ENCODE measurements around the gene CRISPLD2.

DNA sequence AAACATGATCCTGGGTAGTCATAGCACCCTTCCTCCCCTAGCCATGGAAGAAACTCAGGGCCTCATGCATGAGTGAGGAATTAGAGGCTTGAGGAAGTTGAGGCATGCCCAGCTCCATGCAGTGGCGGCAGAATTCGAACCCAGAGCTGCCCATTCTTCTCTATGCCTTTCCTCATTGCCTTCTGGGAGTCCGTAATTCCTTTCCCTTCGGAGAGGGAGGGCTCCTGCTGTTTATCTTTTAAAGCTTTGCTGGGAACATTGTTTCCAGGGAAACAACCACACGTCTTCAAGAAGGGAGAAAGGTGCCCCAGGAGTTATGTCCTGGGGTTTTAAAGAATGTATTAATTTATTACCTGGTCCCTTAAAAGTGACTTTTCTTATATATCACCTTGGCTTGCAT is 8.5 kb downstream of the CRISPLD2 start:
- TF ChIP-seq, protein P1, sequence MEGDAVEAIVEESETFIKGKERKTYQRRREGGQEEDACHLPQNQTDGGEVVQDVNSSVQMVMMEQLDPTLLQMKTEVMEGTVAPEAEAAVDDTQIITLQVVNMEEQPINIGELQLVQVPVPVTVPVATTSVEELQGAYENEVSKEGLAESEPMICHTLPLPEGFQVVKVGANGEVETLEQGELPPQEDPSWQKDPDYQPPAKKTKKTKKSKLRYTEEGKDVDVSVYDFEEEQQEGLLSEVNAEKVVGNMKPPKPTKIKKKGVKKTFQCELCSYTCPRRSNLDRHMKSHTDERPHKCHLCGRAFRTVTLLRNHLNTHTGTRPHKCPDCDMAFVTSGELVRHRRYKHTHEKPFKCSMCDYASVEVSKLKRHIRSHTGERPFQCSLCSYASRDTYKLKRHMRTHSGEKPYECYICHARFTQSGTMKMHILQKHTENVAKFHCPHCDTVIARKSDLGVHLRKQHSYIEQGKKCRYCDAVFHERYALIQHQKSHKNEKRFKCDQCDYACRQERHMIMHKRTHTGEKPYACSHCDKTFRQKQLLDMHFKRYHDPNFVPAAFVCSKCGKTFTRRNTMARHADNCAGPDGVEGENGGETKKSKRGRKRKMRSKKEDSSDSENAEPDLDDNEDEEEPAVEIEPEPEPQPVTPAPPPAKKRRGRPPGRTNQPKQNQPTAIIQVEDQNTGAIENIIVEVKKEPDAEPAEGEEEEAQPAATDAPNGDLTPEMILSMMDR (IDR thresholded peaks at IDR 0.05): no peak
- TF ChIP-seq ZFX (IDR thresholded peaks at IDR 0.05; ENCODE audit: borderline replicate concordance): no peak

Data from 22Rv1 (cell line).